Stimulated activated CD4-positive, alpha-beta T cell treated with anti-CD3 and anti-CD28 coated beads, TNF-alpha, amount 100 ng/mL, for 1 hour (primary cell): ENCODE results near the gene FAM234A.

Source experiments
- DNase-seq, 3 donors: peaks; one replicate each; pipeline ENCODE4 v3.0.0-alpha.2; 2020; ENCODE audit warnings: low read depth in 3 of 3, low spot score in 1 of 3

The FAM234A gene

DNA sequence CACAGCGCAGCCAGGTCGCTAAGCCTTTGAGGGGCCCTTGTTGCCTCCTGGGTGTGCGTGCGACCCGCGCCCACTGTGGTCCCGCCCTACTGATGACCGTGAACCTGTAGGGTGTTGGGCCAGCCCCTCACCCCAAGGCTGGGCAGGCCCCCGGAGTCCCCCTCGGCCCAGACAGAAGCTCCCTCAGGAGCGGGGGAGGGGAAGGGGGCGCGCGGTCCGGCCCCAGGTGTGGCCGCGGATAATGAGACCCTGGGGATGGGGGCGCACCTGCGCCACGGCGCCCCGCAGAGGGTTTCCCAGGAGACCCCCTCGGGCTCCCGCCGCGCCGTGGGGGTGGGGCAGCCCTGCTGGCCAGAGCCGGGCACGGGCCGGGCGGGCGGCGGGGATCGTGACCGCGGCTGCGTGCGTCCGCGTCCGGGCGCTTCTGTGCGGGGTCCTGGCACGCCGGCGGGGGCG is 45.4 kb downstream of the FAM234A start:
- DNase-seq: no peak

DNA sequence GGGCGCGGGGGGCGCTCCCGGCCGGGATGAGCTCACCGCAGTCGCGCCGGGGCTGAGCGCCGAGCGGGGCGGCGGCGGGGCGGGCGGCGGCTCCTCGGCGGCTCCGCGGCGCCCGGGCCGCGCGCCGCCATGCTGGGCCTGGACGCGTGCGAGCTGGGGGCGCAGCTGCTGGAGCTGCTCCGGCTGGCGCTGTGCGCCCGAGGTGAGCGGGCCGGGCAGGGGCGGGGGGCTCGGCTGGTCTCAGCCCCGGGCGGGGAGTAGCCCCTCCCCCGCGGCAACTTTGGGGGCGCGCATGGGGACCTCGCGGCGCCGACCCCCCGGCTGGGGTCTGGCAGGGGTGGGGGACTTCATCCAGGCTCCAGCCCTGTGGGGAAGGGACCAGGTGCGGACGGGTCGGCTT is 45.9 kb downstream of the FAM234A start, which contains the start of gene ARHGDIG:
TSS of gene ARHGDIG (plus strand) at position 40 of the 400 bp plus-strand sequence. CDS start at position 130, 90 bp downstream.
- no peak for DNase-seq

- no peak for DNase-seq
These were observed 46.5 kb downstream of the FAM234A start for GRCh38 chr16:280991-281659.

DNA sequence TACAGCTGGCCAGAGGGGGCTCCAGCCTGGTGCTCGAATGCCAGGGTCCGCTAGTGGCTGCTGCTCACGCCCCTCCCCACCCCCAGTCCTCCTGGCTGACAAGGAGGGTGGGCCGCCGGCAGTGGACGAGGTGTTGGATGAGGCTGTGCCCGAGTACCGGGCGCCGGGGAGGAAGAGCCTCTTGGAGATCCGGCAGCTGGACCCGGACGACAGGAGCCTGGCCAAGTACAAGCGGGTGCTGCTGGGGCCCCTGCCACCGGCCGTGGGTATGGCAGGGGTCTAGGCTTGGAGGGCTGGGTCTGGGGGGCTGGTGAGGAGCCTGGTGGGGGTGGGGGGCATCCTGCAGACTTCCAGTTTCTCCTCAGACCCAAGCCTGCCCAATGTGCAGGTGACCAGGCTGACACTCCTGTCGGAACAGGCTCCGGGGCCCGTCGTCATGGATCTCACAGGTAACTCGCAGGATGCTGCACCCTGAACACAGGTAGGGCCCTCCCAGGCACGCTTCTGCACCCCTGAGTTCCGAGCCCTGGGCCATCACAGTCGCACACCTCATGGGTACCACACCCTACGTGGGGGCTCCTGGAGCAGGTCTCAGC is 47.1 kb downstream of the FAM234A start:
- DNase-seq: no peak

DNA sequence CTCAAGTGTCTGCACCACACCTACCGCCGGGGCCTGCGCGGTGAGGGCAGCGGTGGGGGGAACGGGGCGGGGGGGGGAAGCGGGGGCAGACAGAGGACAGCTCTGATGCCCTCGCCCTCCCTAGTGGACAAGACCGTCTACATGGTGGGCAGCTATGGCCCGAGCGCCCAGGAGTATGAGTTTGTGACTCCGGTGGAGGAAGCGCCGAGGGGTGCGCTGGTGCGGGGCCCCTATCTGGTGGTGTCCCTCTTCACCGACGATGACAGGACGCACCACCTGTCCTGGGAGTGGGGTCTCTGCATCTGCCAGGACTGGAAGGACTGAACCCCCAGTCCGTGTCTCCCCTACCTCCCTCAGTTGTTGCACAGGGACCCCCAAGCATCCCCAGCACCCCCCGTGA is 47.9 kb downstream of the FAM234A start:
- DNase-seq: no peak

- no peak for DNase-seq
These were observed 48.6 kb downstream of the FAM234A start, which contains the start of gene PDIA2 for GRCh38 chr16:283033-283805. Gene PDIA2 (plus strand): TSS chr16:283164. CDS start chr16:283170, 6 bp downstream.

- no peak for DNase-seq
These were observed 49.8 kb downstream of the FAM234A start for GRCh38 chr16:284204-285120.

DNA sequence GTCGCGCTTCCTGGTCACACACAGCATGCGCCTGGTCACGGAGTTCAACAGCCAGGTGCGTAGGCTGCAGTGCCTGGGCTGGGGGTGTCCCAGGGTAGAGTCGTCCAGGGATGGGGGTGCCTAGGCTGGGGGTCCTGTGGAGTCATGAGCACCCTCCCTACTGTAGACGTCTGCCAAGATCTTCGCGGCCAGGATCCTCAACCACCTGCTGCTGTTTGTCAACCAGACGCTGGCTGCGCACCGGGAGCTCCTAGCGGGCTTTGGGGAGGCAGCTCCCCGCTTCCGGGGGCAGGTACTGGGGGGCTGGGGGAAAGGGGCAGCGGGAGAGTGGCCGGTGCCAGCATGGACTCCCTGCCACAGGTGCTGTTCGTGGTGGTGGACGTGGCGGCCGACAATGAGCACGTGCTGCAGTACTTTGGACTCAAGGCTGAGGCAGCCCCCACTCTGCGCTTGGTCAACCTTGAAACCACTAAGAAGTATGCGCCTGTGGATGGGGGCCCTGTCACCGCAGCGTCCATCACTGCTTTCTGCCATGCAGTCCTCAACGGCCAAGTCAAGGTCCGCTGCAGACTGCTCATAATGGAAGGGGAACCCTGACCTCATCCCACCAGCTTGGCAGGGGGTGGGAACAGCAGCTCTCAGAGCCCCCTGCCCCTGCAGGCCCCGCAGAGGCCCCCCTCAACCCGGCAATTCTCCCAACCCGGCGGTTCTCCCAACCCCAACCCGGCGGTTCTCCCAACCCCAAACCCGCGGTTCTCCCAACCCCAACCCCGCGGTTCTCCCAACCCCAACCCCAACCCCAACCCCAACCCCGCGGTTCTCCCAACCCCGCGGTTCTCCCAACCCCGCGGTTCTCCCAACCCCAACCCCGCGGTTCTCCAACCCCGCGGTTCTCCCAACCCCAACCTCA is 50.8 kb downstream of the FAM234A start:
- DNase-seq: no peak

DNA sequence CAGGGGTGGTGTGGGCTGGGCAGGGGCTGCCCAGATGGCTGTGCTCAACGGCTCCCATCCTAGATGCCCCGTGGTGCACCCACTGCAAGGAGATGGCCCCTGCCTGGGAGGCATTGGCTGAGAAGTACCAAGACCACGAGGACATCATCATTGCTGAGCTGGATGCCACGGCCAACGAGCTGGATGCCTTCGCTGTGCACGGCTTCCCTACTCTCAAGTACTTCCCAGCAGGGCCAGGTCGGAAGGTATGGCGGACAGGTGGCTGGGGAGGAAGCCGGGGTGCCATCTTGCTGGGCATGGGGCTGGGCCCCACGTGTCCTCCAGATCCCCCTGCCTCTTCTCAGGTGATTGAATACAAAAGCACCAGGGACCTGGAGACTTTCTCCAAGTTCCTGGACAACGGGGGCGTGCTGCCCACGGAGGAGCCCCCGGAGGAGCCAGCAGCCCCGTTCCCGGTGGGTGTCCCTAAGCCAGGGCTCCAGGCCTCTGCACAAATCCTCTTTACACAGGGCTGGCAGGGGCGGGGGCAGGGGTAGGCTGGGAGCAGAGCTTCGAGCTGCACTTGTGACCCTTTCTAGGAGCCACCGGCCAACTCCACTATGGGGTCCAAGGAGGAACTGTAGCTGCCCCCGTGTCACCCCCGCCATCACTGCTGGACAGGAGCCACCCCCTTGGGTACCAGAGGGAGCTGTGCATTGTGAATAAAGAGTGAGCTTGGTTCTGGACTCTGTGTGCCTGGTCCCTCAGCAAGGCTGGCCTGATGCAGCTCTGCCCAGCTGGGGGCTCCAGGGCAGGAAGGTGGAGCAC is 52.1 kb downstream of the FAM234A start:
- no peak for DNase-seq

- DNase-seq: no peak
These were observed 52.7 kb downstream of the FAM234A start for GRCh38 chr16:287298-287811.

DNA sequence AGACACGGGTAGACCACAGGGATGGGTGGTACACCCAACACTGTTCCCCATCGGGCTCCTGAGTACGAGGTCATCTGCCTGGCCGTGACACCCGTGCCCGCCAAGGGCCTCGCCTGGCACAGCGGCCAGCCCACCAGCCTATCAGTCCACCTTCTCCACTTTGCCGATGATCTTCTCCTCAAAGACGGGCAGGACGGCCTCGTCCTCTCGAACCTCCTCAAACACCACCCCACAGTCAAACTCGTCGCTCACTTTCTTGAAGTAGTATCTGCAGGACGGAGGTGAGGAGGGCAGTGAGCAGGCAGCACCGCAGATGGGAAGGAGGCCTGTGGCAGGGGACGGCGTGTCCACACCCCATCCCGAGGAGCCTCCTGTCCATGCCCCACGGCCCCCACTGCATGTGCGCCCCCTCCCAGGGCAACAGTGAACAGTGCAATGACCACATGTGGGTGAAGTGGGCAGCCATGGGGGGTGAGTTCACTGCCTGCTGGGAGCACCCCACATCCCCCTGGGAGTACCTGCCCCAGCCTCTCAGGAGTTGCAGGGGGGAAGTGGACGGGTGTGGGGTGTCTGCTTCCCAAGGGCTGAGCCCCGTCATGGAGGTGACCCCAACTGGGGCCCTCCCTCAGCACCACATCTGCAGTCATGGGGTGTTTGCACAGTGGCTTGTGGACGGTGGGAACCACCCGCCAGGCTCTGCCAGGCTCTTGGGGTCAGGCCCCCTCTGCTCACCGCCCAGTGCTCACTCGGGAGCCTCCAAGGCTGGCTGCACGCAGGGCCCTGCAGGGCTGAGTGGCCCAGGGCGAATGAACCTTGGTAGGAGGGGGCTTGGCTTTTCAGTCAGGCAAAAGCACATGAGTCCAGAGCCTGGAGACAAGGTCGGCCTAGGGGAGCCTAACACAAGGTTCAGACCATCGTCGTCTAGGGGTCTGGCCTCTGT is 53.6 kb downstream of the FAM234A start:
- no peak for DNase-seq

- DNase-seq: no peak
These were observed 54.9 kb downstream of the FAM234A start for GRCh38 chr16:289395-289997.

DNA sequence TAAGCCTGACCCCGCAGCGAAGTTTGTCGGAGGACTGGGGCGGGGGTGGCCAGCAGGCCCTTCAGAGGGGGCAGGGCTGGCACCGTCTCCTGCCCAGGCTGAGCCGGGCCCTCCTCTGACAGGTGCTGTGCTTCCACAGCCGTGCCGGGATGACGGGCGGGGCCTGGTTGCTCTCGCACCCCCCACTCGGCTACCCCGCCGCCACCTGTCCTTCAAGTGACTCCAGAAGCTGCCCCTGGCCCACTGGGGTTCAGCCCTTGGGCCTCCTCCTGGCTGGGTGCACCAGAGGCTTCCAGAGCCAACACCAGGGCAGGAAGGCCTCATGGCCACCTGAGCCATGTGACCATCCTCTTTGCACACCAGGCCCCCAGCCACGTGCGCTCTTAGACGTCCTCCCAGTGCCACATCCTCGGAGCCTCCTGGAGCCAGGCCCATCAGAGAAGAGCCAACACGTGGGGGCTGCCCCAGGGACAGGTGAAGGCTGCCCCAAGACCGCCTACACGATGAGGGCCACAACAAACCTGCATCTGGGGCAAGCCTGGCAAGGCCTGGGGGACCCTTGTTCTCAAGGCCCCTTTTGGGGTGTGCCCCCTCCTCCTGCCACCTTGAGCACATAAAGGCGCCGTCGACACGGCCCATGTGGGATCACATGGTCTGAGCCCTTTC is 55.5 kb downstream of the FAM234A start:
- DNase-seq: no peak

DNA sequence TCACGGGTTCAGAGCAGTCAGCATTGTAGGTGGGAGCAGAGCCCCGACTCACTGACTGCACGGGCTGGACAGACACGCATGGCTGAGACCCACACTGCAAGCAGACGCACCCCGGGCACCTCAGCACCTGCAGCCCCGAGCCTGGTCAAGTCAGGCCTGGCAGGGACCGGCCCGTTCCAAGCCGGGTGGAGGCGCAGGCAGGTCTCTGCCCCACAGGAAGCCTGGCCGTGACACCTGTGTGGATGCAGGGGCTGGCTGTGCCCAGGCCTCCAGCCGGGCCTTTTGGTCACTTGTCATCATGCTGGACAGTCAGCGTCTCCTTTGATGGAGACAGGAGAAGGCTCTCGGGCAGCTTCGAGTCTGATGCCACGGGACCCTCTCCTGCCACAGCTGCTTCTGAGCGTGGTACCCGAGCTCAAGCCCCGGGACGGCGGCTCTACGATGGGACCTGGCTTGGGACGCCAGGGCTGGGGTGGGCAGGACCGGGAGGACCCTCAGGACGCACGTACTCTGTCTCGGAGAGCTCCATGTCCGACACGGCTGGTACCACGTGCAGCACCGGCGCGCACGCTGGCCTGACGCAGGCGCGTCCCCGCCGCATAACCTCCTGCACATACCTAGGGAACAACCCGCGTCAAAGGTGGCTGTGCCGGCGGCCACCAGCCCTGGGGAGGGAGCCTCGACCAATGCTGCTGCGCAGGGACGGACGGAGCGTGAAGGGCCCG is 56.2 kb downstream of the FAM234A start:
- DNase-seq: no peak

GRCh38 chr16:291539-291938 is 56.9 kb downstream of the FAM234A start:
- no peak for DNase-seq
